GM13977 (cell line): ENCODE measurements around the gene TFDP1.
"Not testable (repeated sequence)": the region's sequence is repeated elsewhere in the genome, so short reads cannot be mapped to it uniquely, and the experiment has no call there.

Source experiments
- DNase-seq: peaks from one replicate; pipeline ENCODE4 v3.0.0; 2012; ENCODE audit warnings: low spot score
- in situ Hi-C: fragments of 300-500 bp; cut with MboI; formaldehyde crosslinking; loops from one replicate; pipeline ENCODE4 v1.12.0; 2022; ENCODE audit warnings: low sequenced_read_pairs, low pct_unique_long_range_greater_than_20kb, mixed read lengths, inconsistent platforms; ENCODE audit not compliant: unreplicated experiment
- TF ChIP-seq, protein P1 (sequence below): IDR thresholded peaks from 2 replicates; pipeline ENCODE4 v1.5.1; 2012; ENCODE audit warnings: mild to moderate bottlenecking, control low read depth; ENCODE audit not compliant: insufficient read depth; ENCODE audit errors: extremely low read depth, missing control alignments

The TFDP1 gene

DNA sequence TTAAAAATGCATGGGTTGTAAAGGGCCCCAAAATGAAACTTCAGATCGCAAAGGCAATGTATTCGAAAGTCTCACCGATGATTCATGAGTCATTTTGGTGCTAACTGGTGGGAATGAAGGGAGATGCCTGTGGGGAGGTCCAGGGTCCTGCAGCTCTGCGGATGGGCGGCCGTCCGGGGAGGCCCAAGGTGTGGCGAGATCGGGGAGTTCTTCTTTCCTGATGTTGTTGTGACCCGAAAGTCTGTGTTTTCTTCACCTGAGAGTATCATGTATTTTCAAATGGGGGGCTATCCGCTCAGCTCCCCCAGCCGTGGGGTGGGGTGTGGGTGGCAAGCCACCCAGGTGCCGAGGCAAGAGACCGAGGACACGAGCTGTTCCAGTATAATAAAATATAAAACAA, 36.5 kb downstream of the TFDP1 start:
- TF ChIP-seq, protein P1, sequence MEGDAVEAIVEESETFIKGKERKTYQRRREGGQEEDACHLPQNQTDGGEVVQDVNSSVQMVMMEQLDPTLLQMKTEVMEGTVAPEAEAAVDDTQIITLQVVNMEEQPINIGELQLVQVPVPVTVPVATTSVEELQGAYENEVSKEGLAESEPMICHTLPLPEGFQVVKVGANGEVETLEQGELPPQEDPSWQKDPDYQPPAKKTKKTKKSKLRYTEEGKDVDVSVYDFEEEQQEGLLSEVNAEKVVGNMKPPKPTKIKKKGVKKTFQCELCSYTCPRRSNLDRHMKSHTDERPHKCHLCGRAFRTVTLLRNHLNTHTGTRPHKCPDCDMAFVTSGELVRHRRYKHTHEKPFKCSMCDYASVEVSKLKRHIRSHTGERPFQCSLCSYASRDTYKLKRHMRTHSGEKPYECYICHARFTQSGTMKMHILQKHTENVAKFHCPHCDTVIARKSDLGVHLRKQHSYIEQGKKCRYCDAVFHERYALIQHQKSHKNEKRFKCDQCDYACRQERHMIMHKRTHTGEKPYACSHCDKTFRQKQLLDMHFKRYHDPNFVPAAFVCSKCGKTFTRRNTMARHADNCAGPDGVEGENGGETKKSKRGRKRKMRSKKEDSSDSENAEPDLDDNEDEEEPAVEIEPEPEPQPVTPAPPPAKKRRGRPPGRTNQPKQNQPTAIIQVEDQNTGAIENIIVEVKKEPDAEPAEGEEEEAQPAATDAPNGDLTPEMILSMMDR, result no peak
- no peak for DNase-seq
- in situ Hi-C loops, result no loop called here

DNA sequence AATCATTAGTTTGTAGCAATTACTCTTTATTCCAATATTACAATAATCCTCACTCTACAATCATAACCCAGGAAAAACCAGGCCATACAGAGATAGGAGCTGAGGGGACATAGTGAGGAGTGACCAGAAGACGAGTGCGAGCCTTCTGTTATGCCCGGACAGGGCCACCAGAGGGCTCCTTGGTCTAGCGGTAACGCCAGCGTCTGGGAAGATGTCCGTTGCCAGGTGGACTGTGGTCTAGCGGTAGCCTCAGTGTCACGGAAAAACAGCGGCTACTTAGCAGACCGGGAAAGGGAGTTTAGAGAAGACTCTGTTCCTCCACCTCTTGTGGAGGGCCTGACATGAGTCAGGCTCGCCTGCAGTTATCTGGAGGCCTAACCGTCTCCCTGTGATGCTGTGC, 36.9 kb downstream of the TFDP1 start:
- DNase-seq, in situ Hi-C loops: not testable (repeated sequence)

DNA sequence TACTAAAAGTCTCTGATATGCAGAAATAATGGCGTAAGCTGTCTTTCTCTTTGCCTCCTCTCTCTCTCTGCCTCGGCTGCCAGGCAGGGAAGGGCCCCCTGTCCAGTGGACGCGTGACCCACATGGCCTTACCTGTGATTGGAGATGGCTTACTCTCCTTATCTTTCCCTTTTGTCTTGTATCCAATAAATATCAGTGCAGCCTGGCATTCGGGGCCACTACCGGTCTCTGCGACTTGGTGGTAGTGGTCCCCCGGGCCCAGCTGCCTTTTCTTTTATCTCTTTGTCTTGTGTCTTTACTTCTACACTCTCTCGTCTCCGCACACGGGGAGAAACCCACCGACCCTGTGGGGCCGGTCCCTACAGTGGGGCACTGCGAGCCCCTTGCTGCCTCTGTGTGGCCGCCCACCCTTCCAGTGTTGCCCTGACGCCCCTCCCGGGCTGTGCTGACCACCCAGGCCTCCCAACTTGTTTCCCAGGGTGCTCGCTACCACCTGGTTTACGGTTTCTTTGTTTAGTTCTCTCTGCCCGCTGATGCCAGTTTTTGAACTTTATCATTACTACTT, 37.5 kb downstream of the TFDP1 start:
- DNase-seq, in situ Hi-C loops: not testable (repeated sequence)

DNA sequence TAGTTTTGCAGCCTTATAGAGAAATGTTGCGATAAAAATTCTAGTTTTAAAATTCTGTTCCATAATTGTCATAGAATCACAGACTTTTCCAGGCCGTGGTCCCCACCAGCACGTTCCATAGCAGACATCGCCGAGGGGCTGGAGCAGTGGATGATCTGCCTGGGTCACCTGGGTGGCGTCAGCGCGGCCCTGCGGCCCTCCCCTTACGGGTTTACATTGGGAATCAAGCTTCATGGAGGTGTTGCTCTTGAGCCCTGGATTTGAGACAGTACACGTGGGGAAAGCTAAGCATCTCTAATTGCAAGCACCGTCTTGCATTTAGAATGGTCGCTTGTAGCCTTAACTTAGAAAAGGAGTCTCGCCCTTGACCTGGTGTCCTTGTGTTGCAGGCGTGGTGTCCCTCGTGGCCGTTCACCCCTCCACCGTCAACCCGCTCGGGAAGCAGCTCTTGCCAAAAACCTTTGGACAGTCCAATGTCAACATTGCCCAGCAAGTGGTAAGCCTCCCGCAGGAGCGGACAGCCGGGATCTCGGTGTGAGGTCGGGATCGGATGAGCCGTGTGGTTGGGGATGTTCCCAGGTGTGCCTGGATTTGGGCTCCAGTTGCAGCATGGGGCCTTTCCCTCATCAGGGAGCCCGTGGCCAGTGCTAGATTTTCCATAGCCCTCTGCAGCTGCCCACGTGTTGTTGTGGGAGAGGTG, 38.4 kb downstream of the TFDP1 start:
- in situ Hi-C loops, result no loop called here
- no peak for DNase-seq
- TF ChIP-seq, protein P1, result no peak

DNA sequence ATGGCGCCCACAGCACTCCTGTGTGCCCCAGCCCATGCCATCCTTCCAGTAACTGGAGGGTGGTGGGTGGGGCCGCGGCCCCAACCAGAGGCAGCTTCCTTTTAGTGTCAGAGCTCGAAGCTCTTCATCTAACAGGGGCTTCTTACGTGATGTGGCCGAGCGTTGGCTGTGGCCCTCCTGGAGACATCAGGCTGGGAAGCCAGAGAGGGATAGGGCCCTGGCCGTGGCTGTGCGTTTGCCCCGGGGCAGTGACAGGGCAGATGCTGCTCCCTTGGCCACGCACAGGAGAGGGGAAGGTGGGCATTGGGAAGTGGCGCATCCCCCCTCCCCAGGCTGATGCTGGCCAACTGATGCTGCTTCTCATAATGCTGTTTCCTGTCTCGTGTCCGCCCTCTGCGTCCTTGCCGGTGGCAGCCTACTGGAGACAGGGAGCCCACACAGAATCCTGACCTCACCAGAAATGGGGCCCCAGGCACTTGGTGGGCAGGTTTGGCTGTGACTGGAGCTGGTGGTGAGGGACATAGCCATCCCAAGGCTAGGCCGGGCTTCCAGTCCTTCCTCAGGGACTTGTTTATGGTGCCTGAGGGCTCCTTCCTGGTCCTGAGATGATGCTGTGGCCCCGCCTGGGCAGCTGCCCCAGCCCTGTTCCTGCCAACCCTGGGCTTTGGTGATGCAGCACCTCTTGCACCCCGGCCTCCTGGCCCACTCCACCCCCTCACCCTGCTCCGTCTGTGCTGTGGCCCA, 39.1 kb downstream of the TFDP1 start:
- DNase-seq, result no peak
- in situ Hi-C loops, result no loop called here
- TF ChIP-seq, protein P1, result no peak

DNA sequence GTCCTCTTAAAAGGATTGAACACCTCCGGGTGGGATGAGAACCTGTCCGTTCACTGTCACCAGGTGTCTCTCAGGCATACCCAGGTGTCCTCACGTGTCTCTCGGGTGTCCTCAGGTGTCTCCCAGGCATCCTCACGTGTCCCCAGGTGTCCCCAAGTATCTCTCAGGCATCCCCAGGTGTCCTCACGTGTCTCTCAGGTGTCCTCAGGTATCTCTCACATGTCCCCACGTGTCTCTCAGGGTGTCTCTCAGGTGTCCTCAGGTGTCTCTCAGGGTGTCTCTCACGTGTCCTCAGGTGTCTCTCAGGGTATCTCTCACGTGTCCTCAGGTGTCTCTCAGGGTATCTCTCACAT, 39.7 kb downstream of the TFDP1 start:
- in situ Hi-C loops, result no loop called here
- TF ChIP-seq, protein P1, result no peak
- DNase-seq, result no peak

DNA sequence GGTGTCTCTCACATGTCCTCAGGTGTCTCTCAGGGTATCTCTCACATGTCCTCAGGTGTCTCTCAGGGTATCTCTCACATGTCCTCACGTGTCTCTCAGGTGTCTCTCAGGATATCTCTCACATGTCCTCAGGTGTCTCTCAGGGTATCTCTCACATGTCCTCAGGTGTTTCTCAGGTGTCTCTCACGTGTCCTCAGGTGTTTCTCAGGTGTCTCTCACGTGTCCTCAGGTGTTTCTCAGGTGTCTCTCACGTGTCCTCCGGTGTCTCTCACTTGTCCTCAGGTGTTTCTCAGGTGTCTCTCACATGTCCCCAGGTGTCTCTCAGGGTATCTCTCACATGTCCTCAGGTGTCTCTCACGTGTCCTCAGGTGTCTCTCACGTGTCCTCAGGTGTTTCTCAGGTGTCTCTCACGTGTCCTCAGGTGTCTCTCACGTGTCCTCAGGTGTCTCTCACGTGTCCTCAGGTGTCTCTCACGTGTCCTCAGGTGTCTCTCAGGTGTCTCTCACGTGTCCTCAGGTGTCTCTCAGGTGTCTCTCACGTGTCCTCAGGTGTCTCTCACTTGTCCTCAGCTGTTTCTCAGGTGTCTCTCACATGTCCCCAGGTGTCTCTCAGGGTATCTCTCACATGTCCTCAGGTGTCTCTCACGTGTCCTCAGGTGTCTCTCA, 40.2 kb downstream of the TFDP1 start:
- DNase-seq, in situ Hi-C loops: not testable (repeated sequence)
